Stimulated activated memory B cell treated with anti-CD40 and anti-IgM and Interleukin-4, amounts not matched to agents 10 μg/mL and 1 μg/mL and 100 μg/mL, for 72 hours (primary cell): ENCODE data around the gene SSR4.

Experiments
- ATAC-seq: fragments of 150-1000 bp; cut with Tn5 transposase; 2 replicates; pipeline ENCODE4 v1.10.0; 2021
- H3K27ac Mint-ChIP-seq: one replicate; pipeline ENCODE4 v1.8.0; 2022; ENCODE audit warnings: mild to moderate bottlenecking, mixed read lengths
- H3K27me3 Mint-ChIP-seq: one replicate; pipeline ENCODE4 v1.8.0; 2022; ENCODE audit warnings: mixed read lengths
- H3K36me3 Mint-ChIP-seq: one replicate; pipeline ENCODE4 v1.8.0; 2022; ENCODE audit warnings: mixed read lengths
- H3K4me1 Mint-ChIP-seq: one replicate; pipeline ENCODE4 v1.8.0; 2022; ENCODE audit warnings: mixed read lengths
- H3K4me3 Mint-ChIP-seq: one replicate; pipeline ENCODE4 v1.8.0; 2022; ENCODE audit warnings: mild to moderate bottlenecking, moderate library complexity, mixed read lengths
- H3K9me3 Mint-ChIP-seq: one replicate; pipeline ENCODE4 v1.8.0; 2022; ENCODE audit warnings: mixed read lengths

Gene SSR4

GRCh38 chrX:153824348-153824747 is 29.9 kb downstream of the SSR4 start:
- Mint-ChIP-seq H3K27ac (no peak overlapping the region), H3K9me3 (no peaks in the 10 kb centered on the region), H3K27me3 (peaks cover 44% of the 10 kb centered on the region), H3K36me3 (no peaks in the 10 kb centered on the region), H3K4me1 (peaks cover 11% of the 10 kb centered on the region), H3K4me3 (no peak overlapping the region)
- no peak for ATAC-seq

- Mint-ChIP-seq H3K9me3 (no peaks in the 10 kb centered on the region), H3K27me3 (peaks cover 47% of the 10 kb centered on the region), H3K4me3 (no peak overlapping the region), H3K4me1 (peaks cover 11% of the 10 kb centered on the region), H3K27ac (no peak overlapping the region), H3K36me3 (no peaks in the 10 kb centered on the region)
- no peak for ATAC-seq
These were observed 30.6 kb downstream of the SSR4 start for GRCh38 chrX:153825042-153825441.

- Mint-ChIP-seq H3K4me1 (peaks cover 8% of the 10 kb centered on the region), H3K27me3 (peaks cover 57% of the 10 kb centered on the region), H3K9me3 (no peaks in the 10 kb centered on the region), H3K36me3 (no peaks in the 10 kb centered on the region), H3K27ac (no peak overlapping the region), H3K4me3 (no peak overlapping the region)
- ATAC-seq = no peak
These were observed 32.5 kb downstream of the SSR4 start for GRCh38 chrX:153827016-153827415.

- H3K4me3 Mint-ChIP-seq = no peak overlapping the region
- no peaks in the 10 kb centered on the region for H3K4me1 Mint-ChIP-seq
- H3K27me3 Mint-ChIP-seq = peaks cover 57% of the 10 kb centered on the region
- no peaks in the 10 kb centered on the region for H3K9me3 Mint-ChIP-seq
- H3K36me3 Mint-ChIP-seq = no peaks in the 10 kb centered on the region
- H3K27ac Mint-ChIP-seq = no peak overlapping the region
- ATAC-seq = no peak
These were observed 33.4 kb downstream of the SSR4 start for GRCh38 chrX:153827903-153828302.

- Mint-ChIP-seq H3K36me3 (no peaks in the 10 kb centered on the region), H3K27me3 (peaks cover 61% of the 10 kb centered on the region), H3K4me1 (no peaks in the 10 kb centered on the region), H3K4me3 (no peak overlapping the region), H3K9me3 (no peaks in the 10 kb centered on the region), H3K27ac (no peak overlapping the region)
- ATAC-seq = no peak
These were observed 33.8 kb downstream of the SSR4 start for GRCh38 chrX:153828308-153828707.

- no peaks in the 10 kb centered on the region for H3K9me3 Mint-ChIP-seq
- no peaks in the 10 kb centered on the region for H3K4me1 Mint-ChIP-seq
- peak overlapping the region; percentile 29 for H3K4me3 Mint-ChIP-seq
- peaks cover 58% of the 10 kb centered on the region for H3K27me3 Mint-ChIP-seq
- no peak overlapping the region for H3K27ac Mint-ChIP-seq
- no peak for ATAC-seq
- H3K36me3 Mint-ChIP-seq = no peaks in the 10 kb centered on the region
These were observed 34.5 kb downstream of the SSR4 start for GRCh38 chrX:153828723-153829548.

- Mint-ChIP-seq H3K9me3 (no peaks in the 10 kb centered on the region), H3K27me3 (peaks cover 52% of the 10 kb centered on the region), H3K27ac (no peak overlapping the region), H3K36me3 (no peaks in the 10 kb centered on the region), H3K4me3 (no peak overlapping the region), H3K4me1 (no peaks in the 10 kb centered on the region)
- ATAC-seq = no peak
These were observed 35.0 kb downstream of the SSR4 start for GRCh38 chrX:153829549-153829798.

- no peak within 1 kb of the TSS for H3K27ac Mint-ChIP-seq
- H3K27me3 Mint-ChIP-seq = peaks cover 52% of the 10 kb centered on the region
- no peaks in the 10 kb centered on the region for H3K9me3 Mint-ChIP-seq
- H3K4me1 Mint-ChIP-seq = no peaks in the 10 kb centered on the region
- no peaks in the 10 kb centered on the region for H3K36me3 Mint-ChIP-seq
- ATAC-seq = peak; percentile 27
- H3K4me3 Mint-ChIP-seq = peak within 1 kb of the TSS; percentile 60
These were observed 35.6 kb downstream of the SSR4 start, which contains the start of gene PDZD4 for GRCh38 chrX:153829799-153830639. Gene PDZD4 (minus strand): TSS chrX:153830544. CDS start chrX:153830298, 246 bp downstream.

- no peaks in the 10 kb centered on the region for H3K4me1 Mint-ChIP-seq
- no peak overlapping the region for H3K4me3 Mint-ChIP-seq
- no peak for ATAC-seq
- H3K27ac Mint-ChIP-seq = no peak overlapping the region
- no peaks in the 10 kb centered on the region for H3K36me3 Mint-ChIP-seq
- no peaks in the 10 kb centered on the region for H3K9me3 Mint-ChIP-seq
- peaks cover 52% of the 10 kb centered on the region for H3K27me3 Mint-ChIP-seq
These were observed 36.4 kb downstream of the SSR4 start for GRCh38 chrX:153830640-153831428.

- Mint-ChIP-seq H3K36me3 (no peaks in the 10 kb centered on the region), H3K27me3 (peaks cover 52% of the 10 kb centered on the region), H3K4me1 (no peaks in the 10 kb centered on the region), H3K9me3 (no peaks in the 10 kb centered on the region), H3K27ac (no peak overlapping the region), H3K4me3 (peak overlapping the region; percentile 53)
- ATAC-seq = no peak
These were observed 37.1 kb downstream of the SSR4 start for GRCh38 chrX:153831429-153832150.

GRCh38 chrX:153832728-153833127 is 38.3 kb downstream of the SSR4 start:
- Mint-ChIP-seq H3K4me1 (no peaks in the 10 kb centered on the region), H3K36me3 (no peaks in the 10 kb centered on the region), H3K27ac (no peak overlapping the region), H3K9me3 (no peaks in the 10 kb centered on the region), H3K4me3 (no peak overlapping the region), H3K27me3 (peaks cover 43% of the 10 kb centered on the region)
- no peak for ATAC-seq

GRCh38 chrX:153836921-153837320 is 42.5 kb downstream of the SSR4 start:
- Mint-ChIP-seq H3K27me3 (peaks cover 33% of the 10 kb centered on the region), H3K9me3 (no peaks in the 10 kb centered on the region), H3K4me3 (no peak overlapping the region), H3K4me1 (no peaks in the 10 kb centered on the region), H3K27ac (no peak overlapping the region), H3K36me3 (no peaks in the 10 kb centered on the region)
- ATAC-seq = no peak

- no peak overlapping the region for H3K27ac Mint-ChIP-seq
- peaks cover 7% of the 10 kb centered on the region for H3K4me1 Mint-ChIP-seq
- peaks cover 11% of the 10 kb centered on the region for H3K27me3 Mint-ChIP-seq
- no peaks in the 10 kb centered on the region for H3K36me3 Mint-ChIP-seq
- no peak overlapping the region for H3K4me3 Mint-ChIP-seq
- H3K9me3 Mint-ChIP-seq = no peaks in the 10 kb centered on the region
- ATAC-seq = no peak
These were observed 50.1 kb downstream of the SSR4 start for GRCh38 chrX:153844509-153845082.

GRCh38 chrX:153845195-153845594 is 50.7 kb downstream of the SSR4 start:
- H3K27ac Mint-ChIP-seq = no peak overlapping the region
- H3K36me3 Mint-ChIP-seq = no peaks in the 10 kb centered on the region
- H3K27me3 Mint-ChIP-seq = peaks cover 11% of the 10 kb centered on the region
- H3K9me3 Mint-ChIP-seq = no peaks in the 10 kb centered on the region
- no peak for ATAC-seq
- H3K4me1 Mint-ChIP-seq = peaks cover 7% of the 10 kb centered on the region
- no peak overlapping the region for H3K4me3 Mint-ChIP-seq
